ENCODE results near the gene TAP2. TPM values are rescaled to one million over a fixed set of nuclear protein-coding genes. Genes with fewer than 3 reads are reported as not detected.

TAP2 gene
- total and polyA plus RNA-seq, 10 of the 15 experiments (the other 5 are each of a cell fraction or from before 2014, with no cell fraction given) = 5.3 to 77.2 (median 35.3) TPM

- no peak for TF ChIP-seq CUX1 (IDR thresholded peaks at IDR 0.05; ENCODE audit: insufficient replicate concordance, low read depth, low read length)
- TF ChIP-seq TCF3 (IDR thresholded peaks at IDR 0.05; ENCODE audit: borderline replicate concordance, insufficient read depth, low read depth, low read length) = peak; percentile 65; the same call in 1 of the 2 replicates
- TF ChIP-seq DPF2 (IDR thresholded peaks at IDR 0.05) = peak; percentile 78; the same call in 1 of the 2 replicates
- peak; percentile 98 for TF ChIP-seq PAX5 (IDR thresholded peaks at IDR 0.05; ENCODE audit: borderline replicate concordance, low read depth, low read length)
- TF ChIP-seq IRF5 (IDR thresholded peaks at IDR 0.05; ENCODE audit: borderline replicate concordance) = no peak; the same call in 1 of the 2 replicates
- no peak for TF ChIP-seq MEF2B (IDR thresholded peaks at IDR 0.05; ENCODE audit: partially characterized antibody, poor library complexity, severe bottlenecking)
- TF ChIP-seq PML (IDR thresholded peaks at IDR 0.05; ENCODE audit: low read length) = no peak
- TF ChIP-seq BCLAF1 (IDR thresholded peaks at IDR 0.05) = no peak
- TF ChIP-seq NFIC (IDR thresholded peaks at IDR 0.05; ENCODE audit: low read depth, low read length) = no peak
- no peak for TF ChIP-seq ATF3 (IDR thresholded peaks at IDR 0.05; ENCODE audit: borderline replicate concordance, extremely low read depth, low read depth, low read length)
- peak; percentile 52 for TF ChIP-seq SP1 (IDR thresholded peaks at IDR 0.05; ENCODE audit: low read depth, low read length)
- TF ChIP-seq ZNF622 (IDR thresholded peaks at IDR 0.05) = no peak
- TF ChIP-seq KLF5 (IDR thresholded peaks at IDR 0.05; ENCODE audit: partially characterized antibody) = peak; percentile 71
- TF ChIP-seq E4F1 (IDR thresholded peaks at IDR 0.05; ENCODE audit: borderline replicate concordance, partially characterized antibody) = peak; percentile 55
- no peak for TF ChIP-seq RUNX3 (IDR thresholded peaks at IDR 0.05; ENCODE audit: low read length)
- no peak for TF ChIP-seq MTA3 (IDR thresholded peaks at IDR 0.05; ENCODE audit: borderline replicate concordance, low read length)
Observed at GRCh38 chr6:32843979-32844838, 5.7 kb upstream of the TAP2 start, which contains the start of gene PSMB8 (continued).

Measured in GM12878 (cell line).